K562 (cell line): Measurements from ENCODE around the gene RNASE3. TPM values are rescaled to one million over a fixed set of nuclear protein-coding genes. Genes with fewer than 3 reads are reported as not detected.

ENCODE experiments used
- ATAC-seq: fragments of 200-7000 bp; cut with Tn5 transposase; 3 replicates; pipeline ENCODE4 v1.9.1; 2020; ENCODE audit warnings: moderate library complexity
- BruUV-seq: library from RNA; stranded (reverse); fragments of 400-500 nt; replicated peaks from 2 replicates; lab custom pipeline; 2021; lab: Mats Ljungman, UMichigan
- CTCF ChIA-PET: fragments of 300-600 bp; formaldehyde crosslinking; extraction: SDS; loops from one replicate; lab custom pipeline; 2021; ENCODE audit warnings: low intra/inter-chr PET ratio; lab: Yijun Ruan, JAX
- POLR2A ChIA-PET: fragments of 300-600, 350-650 bp; sonication (Branson Sonifier 250); formaldehyde crosslinking; extraction: SDS; loops from one replicate; lab custom pipeline; 2021; ENCODE audit warnings: antibody characterized with exemption, inconsistent platforms; lab: Yijun Ruan, JAX
- DNase-seq, 4 experiments: peaks; one replicate each; pipeline versions ENCODE4 v3.0.0 to v3.0.0-alpha.2; 2011 to 2018; ENCODE audit warnings: low spot score in 3 of 4, mixed read lengths in 3 of 4; ENCODE audit errors: extremely low read depth in 1 of 4
- FAIRE-seq: peaks from 2 replicates; lab custom pipeline; 2011; peaks lifted over from hg19 to GRCh38; lab: Jason Lieb, UNC
- H2AFZ ChIP-seq: 2 replicates; pipeline ENCODE4 v1.6.0; 2011; ENCODE audit warnings: low read depth, low read length, control low read depth, inconsistent platforms
- H3K27ac ChIP-seq: fragments of 200-600 bp; 3 replicates; pipeline ENCODE4 v1.8.0; 2011; ENCODE audit warnings: low read depth, mild to moderate bottlenecking, control low read depth, inconsistent platforms, low read length, moderate library complexity, mixed read lengths; ENCODE audit errors: extremely low read depth
- H3K27me3 ChIP-seq, 2 experiments: fragments of 300-600 bp in 1 of 2; 2 replicates in 1 of 2; 3 replicates in 1 of 2; pipeline versions ENCODE4 v1.6.0 to v1.8.0; 2011; ENCODE audit warnings: inconsistent platforms in 2 of 2, low read length in 2 of 2, mild to moderate bottlenecking in 1 of 2, mixed read lengths in 1 of 2, moderate library complexity in 1 of 2; ENCODE audit not compliant: control insufficient read depth in 2 of 2, insufficient read depth in 2 of 2
- H3K36me3 ChIP-seq: fragments of 300-600 bp; 3 replicates; pipeline ENCODE4 v1.8.0; 2011; ENCODE audit warnings: mild to moderate bottlenecking, low read length, inconsistent platforms; ENCODE audit not compliant: control insufficient read depth, insufficient read depth
- H3K4me1 ChIP-seq, 2 experiments: fragments of 200-600 bp in 1 of 2; replicated peaks in 1 of 2; 2 replicates in 1 of 2; 3 replicates in 1 of 2; pipeline versions ENCODE4 v1.5.1 to v1.8.0; 2011; ENCODE audit warnings: inconsistent platforms in 2 of 2, low read length in 2 of 2, mild to moderate bottlenecking in 1 of 2, mixed read lengths in 1 of 2, moderate library complexity in 1 of 2; ENCODE audit not compliant: control insufficient read depth in 2 of 2, insufficient read depth in 2 of 2
- H3K4me2 ChIP-seq: 2 replicates; pipeline ENCODE4 v1.6.1; 2011; ENCODE audit warnings: low read length, control low read depth, inconsistent platforms, mixed read lengths; ENCODE audit not compliant: insufficient read depth
- H3K4me3 ChIP-seq: fragments of 200-600 bp; sonication (generic), shearing (Covaris generic); 2 replicates; pipeline ENCODE4 v1.5.1; 2016; ENCODE audit warnings: control low read depth, inconsistent platforms
- H3K79me2 ChIP-seq: fragments of 200-600 bp; 3 replicates; pipeline ENCODE4 v1.8.0; 2011; ENCODE audit warnings: low read length, inconsistent platforms; ENCODE audit not compliant: control insufficient read depth, insufficient read depth
- H3K9ac ChIP-seq, 2 experiments: 2 replicates each; pipeline versions ENCODE4 v1.6.0 to v1.6.1; 2011; ENCODE audit warnings: low read depth in 2 of 2, low read length in 2 of 2, control low read depth in 1 of 2, inconsistent platforms in 1 of 2, mild to moderate bottlenecking in 1 of 2, mixed read lengths in 1 of 2; ENCODE audit not compliant: insufficient read depth in 1 of 2
- H3K9me1 ChIP-seq: one replicate; pipeline ENCODE4 v1.6.0; 2011; ENCODE audit warnings: inconsistent platforms, mild to moderate bottlenecking, low read length, moderate library complexity; ENCODE audit not compliant: control insufficient read depth, insufficient read depth
- H3K9me3 ChIP-seq: replicated peaks from 2 replicates; pipeline ENCODE4 v1.5.1; 2011; ENCODE audit warnings: low read depth, low read length, inconsistent platforms; ENCODE audit not compliant: control insufficient read depth, insufficient read depth
- H4K20me1 ChIP-seq: replicated peaks from 2 replicates; pipeline ENCODE4 v1.6.1; 2011; ENCODE audit warnings: low read length, inconsistent platforms, mixed read lengths; ENCODE audit not compliant: control insufficient read depth, insufficient read depth
- ARID2 ChIP-seq: fragments of 450-650 bp; IDR thresholded peaks from 2 replicates; pipeline ENCODE4 v1.6.1; 2017; ENCODE audit warnings: antibody characterized with exemption, mild to moderate bottlenecking
- ATF3 ChIP-seq, 2 experiments: fragments of 450-650 bp in 1 of 2; sonication (generic) in 1 of 2; formaldehyde crosslinking in 1 of 2; IDR thresholded peaks in 1 of 2; conservative IDR thresholded peaks in 1 of 2; 2 replicates each; pipeline versions ENCODE4 v1.6.1 to v1.8.1; 2016 to 2023; ENCODE audit warnings: mild to moderate bottlenecking in 2 of 2, moderate library complexity in 2 of 2, inconsistent platforms in 1 of 2, missing genetic modification reagents in 1 of 2
- FOXP1 ChIP-seq: sonication (generic); formaldehyde crosslinking; IDR thresholded peaks from 2 replicates; pipeline ENCODE4 v1.8.0; 2022; ENCODE audit warnings: mild to moderate bottlenecking, missing genetic modification reagents
- MYNN ChIP-seq, 2 experiments: sonication (generic); formaldehyde crosslinking in 1 of 2; IDR thresholded peaks; 2 replicates each; pipeline versions ENCODE4 v1.5.0 to v1.6.1; 2016 to 2020; ENCODE audit warnings: antibody characterized with exemption in 1 of 2, missing genetic modification reagents in 1 of 2
- NCOA4 ChIP-seq: fragments of 450-650 bp; IDR thresholded peaks from 2 replicates; pipeline ENCODE4 v1.6.1; 2018; ENCODE audit warnings: mild to moderate bottlenecking; ENCODE audit not compliant: partially characterized antibody
- NEUROD1 ChIP-seq: fragments of 150-350 bp; IDR thresholded peaks from 2 replicates; pipeline ENCODE4 v1.6.1; 2014; ENCODE audit warnings: borderline replicate concordance, low read length, low read depth; ENCODE audit not compliant: partially characterized antibody
- PKNOX1 ChIP-seq: fragments of 450-650 bp; IDR thresholded peaks from 2 replicates; pipeline ENCODE4 v1.6.1; 2016
- RBM25 ChIP-seq: fragments of 200-400 bp; formaldehyde crosslinking; IDR thresholded peaks from 2 replicates; pipeline ENCODE4 v1.6.1; 2018; ENCODE audit warnings: low read length, low read depth, moderate library complexity; ENCODE audit not compliant: severe bottlenecking
- SMAD4 ChIP-seq: fragments of 250-450 bp; sonication (Bioruptor Pico); conservative IDR thresholded peaks from 2 replicates; pipeline ENCODE4 v1.8.0; 2021; ENCODE audit warnings: inconsistent platforms, mild to moderate bottlenecking, moderate library complexity
- YBX1 ChIP-seq: fragments of 450-650 bp; IDR thresholded peaks from 2 replicates; pipeline ENCODE4 v1.7.1; 2016; ENCODE audit warnings: mild to moderate bottlenecking
- ZBTB1 ChIP-seq: sonication (generic); formaldehyde crosslinking; IDR thresholded peaks from 2 replicates; pipeline ENCODE4 v1.8.1; 2023; ENCODE audit warnings: missing genetic modification reagents, low read depth, mild to moderate bottlenecking, borderline replicate concordance
- ZKSCAN8 ChIP-seq: fragments of 200-800 bp; sonication (Bioruptor generic); IDR thresholded peaks from 2 replicates; pipeline ENCODE4 v1.6.1; 2016; ENCODE audit warnings: missing genetic modification characterization, missing compliant biosample characterization
- ZNF175 ChIP-seq: fragments of 200-800 bp; sonication (Bioruptor generic); IDR thresholded peaks from 2 replicates; pipeline ENCODE4 v1.6.1; 2016; ENCODE audit warnings: low read depth, mild to moderate bottlenecking, missing genetic modification characterization, missing compliant biosample characterization
- ZNF239 ChIP-seq: fragments of 250-450 bp; sonication (Bioruptor Pico); IDR thresholded peaks from 2 replicates; pipeline ENCODE4 v1.4.0; 2020; ENCODE audit warnings: mild to moderate bottlenecking
- WGBS: fragments of 100-300 bp; shearing (Covaris generic); methylation state at CpG from one replicate; pipeline ENCODE4 v1.1.6; 2016; ENCODE audit warnings: low coverage, mixed read lengths; ENCODE audit not compliant: insufficient coverage; ENCODE audit errors: missing lambda C conversion rate; 5-methylcytosine and 5-hydroxymethylcytosine counted together
- in situ Hi-C: fragments of 300-500 bp; cut with MboI; formaldehyde crosslinking; loops from 4 replicates; pipeline ENCODE4 v1.15.0; 2018; ENCODE audit warnings: inconsistent platforms, mixed read lengths
- intact Hi-C: fragments of 100-400 bp; cut with micrococcal nuclease; formaldehyde crosslinking; loops from 2 replicates; pipeline ENCODE4 v1.14.2; 2022
- polyA plus RNA-seq, 8 experiments: library from polyadenylated mRNA; depleted of rRNA in 4 of 8; stranded (reverse) in 5 of 8; unstranded in 3 of 8; fragments of >200 nt; fragmentation: Nextera tagmentation in 2 of 8; fragmentation: Illumina TruSeq in 1 of 8; extraction: Ambion mirVana in 2 of 8; extraction: Trizol in 1 of 8; gene quantifications; 2 replicates each; pipeline versions ENCODE4 v1.2.1 to v1.2.3, GENCODE V29; 2011 to 2014; ENCODE audit warnings: inconsistent platforms in 1 of 8, missing spikeins in 1 of 8
- total RNA-seq, 7 experiments: library from RNA; depleted of rRNA in 6 of 7; stranded (reverse); fragments of >200 nt in 6 of 7; fragmentation: Illumina TruSeq in 2 of 7; extraction: Trizol in 2 of 7; gene quantifications; 2 replicates each; pipeline versions ENCODE4 v1.2.1 to v1.2.3, GENCODE V29; 2011 to 2021; ENCODE audit warnings: low replicate concordance in 1 of 7

Gene RNASE3
- total and polyA plus RNA-seq, 9 of the 15 experiments (the other 6 are each of a cell fraction or from before 2014, with no cell fraction given), result not detected

- 69% methylated on average over 6 of the region's 6 CpGs for WGBS
- Histone ChIP-seq H3K9me1 (no peaks in the 10 kb centered on the region), H3K4me2 (no peak overlapping the region), H3K27me3 (no peaks in the 10 kb centered on the region), H3K4me1 (peaks cover 0 to 4% of the 10 kb centered on the region in 2 experiments; a peak in 3 of 5 replicates), H2AFZ (no peak overlapping the region), H3K27ac (no peak overlapping the region), H3K9ac (no peak overlapping the region), H3K79me2 (no peaks in the 10 kb centered on the region), H3K4me3 (no peak overlapping the region), H3K9me3 (no peaks in the 10 kb centered on the region), H4K20me1 (no peaks in the 10 kb centered on the region), H3K36me3 (no peaks in the 10 kb centered on the region)
- ChIA-PET CTCF (no interaction called here), POLR2A (no interaction called here)
- ATAC-seq, result no peak
- no peak for DNase-seq
- BruUV-seq, result no TSS peak
- in situ Hi-C loops (no loop called here), intact Hi-C loops (no loop called here)
- TF ChIP-seq ZNF175 (CRISPR knock-in tag) (no peak), MYNN (IDR thresholded peaks at IDR 0.05) (no peak), MYNN (CRISPR knock-in tag; IDR thresholded peaks at IDR 0.05) (no peak), RBM25 (no peak), NEUROD1 (no peak)
- FAIRE-seq, result no peak
Measured at GRCh38 chr14:20846560-20846959, 44.6 kb upstream of the RNASE3 start.

- Histone ChIP-seq H3K27ac (no peak overlapping the region), H3K4me1 (peaks cover 0 to 4% of the 10 kb centered on the region in 2 experiments; a peak in 3 of 5 replicates), H3K4me2 (0 out of 2 replicates have a peak overlapping the region, but pooled peaks have one; percentile 17), H3K79me2 (no peaks in the 10 kb centered on the region), H3K9me3 (no peaks in the 10 kb centered on the region), H3K27me3 (no peaks in the 10 kb centered on the region), H3K36me3 (no peaks in the 10 kb centered on the region), H3K9ac (no peak overlapping the region), H3K9me1 (no peaks in the 10 kb centered on the region), H3K4me3 (no peak overlapping the region), H2AFZ (peak overlapping the region; percentile 67), H4K20me1 (no peaks in the 10 kb centered on the region)
- FAIRE-seq (peak; percentile 40), DNase-seq (peak in 2 of 4 experiments; percentile 18 to 40), ATAC-seq (peak; percentile 71)
- BruUV-seq, result no TSS peak
- POLR2A ChIA-PET, result no interaction called here
- WGBS, result 9% methylated on average over 6 of the region's 9 CpGs
- in situ Hi-C loops (no loop called here), intact Hi-C loops (no loop called here)
- CTCF ChIA-PET, result no interaction called here
- TF ChIP-seq ZNF239 (CRISPR knock-in tag) (no peak), NCOA4 (no peak), ZBTB1 (no peak), FOXP1 (CRISPR knock-in tag) (no peak), ZKSCAN8 (CRISPR knock-in tag) (no peak), SMAD4 (CRISPR knock-in tag) (no peak), ATF3 (IDR thresholded peaks at IDR 0.05) (peak; percentile 43), ATF3 (CRISPR knock-in tag; conservative IDR thresholded peaks at IDR 0.05) (no peak), YBX1 (no peak), ARID2 (no peak), PKNOX1 (peak; percentile 73)
Measured at GRCh38 chr14:20848316-20848954, 42.8 kb upstream of the RNASE3 start.
